BJ (cell line): ENCODE measurements around the gene TMED7. TPM values are rescaled to one million over a fixed set of nuclear protein-coding genes. Genes with fewer than 3 reads are reported as not detected.

Experiments
- CTCF ChIA-PET: fragments of 350-600 bp; formaldehyde crosslinking; extraction: SDS; loops from one replicate; lab custom pipeline; 2021; ENCODE audit warnings: antibody characterized with exemption, inconsistent platforms; lab: Yijun Ruan, JAX
- POLR2A ChIA-PET: fragments of 300-600 bp; sonication (Branson Sonifier 250); formaldehyde crosslinking; extraction: SDS; loops from one replicate; lab custom pipeline; 2021; ENCODE audit warnings: antibody characterized with exemption; lab: Charles Lee
- DNase-seq: peaks from one replicate; pipeline ENCODE4 v3.0.0-alpha.2; 2011; ENCODE audit warnings: low read depth
- H3K27me3 ChIP-seq: 2 replicates; pipeline ENCODE4 v1.6.0; 2011; ENCODE audit warnings: low read length; ENCODE audit not compliant: control insufficient read depth, insufficient read depth
- H3K36me3 ChIP-seq: 2 replicates; pipeline ENCODE4 v1.5.1; 2011; ENCODE audit warnings: low read length; ENCODE audit not compliant: control insufficient read depth, insufficient read depth
- H3K4me3 ChIP-seq: 2 replicates; pipeline ENCODE4 v1.5.1; 2011; ENCODE audit warnings: low read depth, mild to moderate bottlenecking, control low read depth, low read length
- polyA plus RNA-seq: library from polyadenylated mRNA; depleted of rRNA; stranded (reverse); fragments of >200 nt; gene quantifications from 2 replicates; pipeline ENCODE4 v1.2.3, GENCODE V29; 2011
- TF ChIP-seq, protein P1 (sequence below): IDR thresholded peaks from 2 replicates; pipeline ENCODE4 v1.5.1; 2011; ENCODE audit warnings: low read depth, mild to moderate bottlenecking, control low read depth, inconsistent platforms, low read length, moderate library complexity; ENCODE audit not compliant: insufficient read depth

The TMED7 gene
- polyA plus RNA-seq, 1 experiment, result 58.1 TPM

DNA sequence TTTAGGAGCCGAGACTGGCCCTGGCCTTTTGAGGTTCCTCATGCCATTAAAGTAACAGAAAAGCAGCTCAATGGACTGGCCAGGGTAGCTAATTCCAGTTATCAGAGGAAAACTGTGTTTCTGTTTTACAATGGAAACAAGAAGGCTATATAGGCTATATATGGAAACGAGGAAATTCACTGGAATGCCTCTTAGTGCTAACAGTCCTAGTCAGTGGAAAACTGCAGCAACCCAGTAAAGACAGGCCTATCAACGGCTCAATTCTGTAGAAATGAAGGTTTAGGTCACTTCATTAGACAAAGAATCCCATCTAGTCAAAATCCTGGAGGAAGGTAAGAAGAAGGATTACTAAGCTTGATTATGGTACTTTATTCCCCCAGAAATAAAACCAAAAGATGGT is 20.4 kb downstream of the TMED7 start:
- ChIA-PET CTCF (no interaction called here), POLR2A (no interaction called here)
- H3K36me3 ChIP-seq, result no peaks in the 10 kb centered on the region

DNA sequence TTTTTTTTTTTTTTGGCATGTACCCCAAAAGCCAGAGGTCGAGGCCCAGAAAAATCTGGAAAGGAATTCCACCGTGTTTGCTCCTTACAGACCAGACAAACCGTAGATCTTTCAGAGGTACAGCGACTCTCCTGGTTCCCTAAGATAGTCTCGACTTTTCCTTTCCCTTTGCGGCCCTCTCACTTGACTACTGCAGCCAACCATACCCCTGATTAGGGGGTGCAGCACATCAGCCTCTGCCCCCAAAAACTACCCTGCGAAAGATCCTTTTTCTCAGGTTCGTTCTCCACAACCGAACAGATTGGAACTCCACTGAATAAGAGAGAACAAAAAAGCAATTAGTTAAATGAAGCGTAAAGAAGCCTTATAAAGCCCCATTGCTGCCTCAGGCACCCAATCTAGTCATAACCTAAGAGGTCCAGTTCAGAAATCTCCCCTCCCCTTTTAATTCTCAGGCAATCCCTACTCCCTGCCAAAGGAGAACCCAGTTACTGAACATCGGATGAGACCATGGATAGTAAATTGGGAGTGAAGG is 23.2 kb downstream of the TMED7 start:
- ChIA-PET POLR2A (interaction anchor here (0.6 kb wide), 1 partner anchor 58 kb away, joined by 4 read pairs; the partner anchor contains the start of gene FEM1C), CTCF (interaction anchor here (0.6 to 2.5 kb wide), 2 partner anchors 10 to 26 kb away, joined by 3 to 14 read pairs; no protein-coding TSS in a partner anchor)
- Histone ChIP-seq H3K36me3 (no peaks in the 10 kb centered on the region), H3K27me3 (no peaks in the 10 kb centered on the region), H3K4me3 (peak overlapping the region; percentile 82)
- DNase-seq, result no peak
- TF ChIP-seq, protein P1, sequence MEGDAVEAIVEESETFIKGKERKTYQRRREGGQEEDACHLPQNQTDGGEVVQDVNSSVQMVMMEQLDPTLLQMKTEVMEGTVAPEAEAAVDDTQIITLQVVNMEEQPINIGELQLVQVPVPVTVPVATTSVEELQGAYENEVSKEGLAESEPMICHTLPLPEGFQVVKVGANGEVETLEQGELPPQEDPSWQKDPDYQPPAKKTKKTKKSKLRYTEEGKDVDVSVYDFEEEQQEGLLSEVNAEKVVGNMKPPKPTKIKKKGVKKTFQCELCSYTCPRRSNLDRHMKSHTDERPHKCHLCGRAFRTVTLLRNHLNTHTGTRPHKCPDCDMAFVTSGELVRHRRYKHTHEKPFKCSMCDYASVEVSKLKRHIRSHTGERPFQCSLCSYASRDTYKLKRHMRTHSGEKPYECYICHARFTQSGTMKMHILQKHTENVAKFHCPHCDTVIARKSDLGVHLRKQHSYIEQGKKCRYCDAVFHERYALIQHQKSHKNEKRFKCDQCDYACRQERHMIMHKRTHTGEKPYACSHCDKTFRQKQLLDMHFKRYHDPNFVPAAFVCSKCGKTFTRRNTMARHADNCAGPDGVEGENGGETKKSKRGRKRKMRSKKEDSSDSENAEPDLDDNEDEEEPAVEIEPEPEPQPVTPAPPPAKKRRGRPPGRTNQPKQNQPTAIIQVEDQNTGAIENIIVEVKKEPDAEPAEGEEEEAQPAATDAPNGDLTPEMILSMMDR, result no peak; the same call in 1 of the 2 replicates

More for the DNA sequence above, 20.4 kb downstream of the TMED7 start:
- TF ChIP-seq, protein P1, result no peak
- H3K27me3 ChIP-seq, result no peaks in the 10 kb centered on the region
- H3K4me3 ChIP-seq, result no peak overlapping the region
- DNase-seq, result no peak

DNA sequence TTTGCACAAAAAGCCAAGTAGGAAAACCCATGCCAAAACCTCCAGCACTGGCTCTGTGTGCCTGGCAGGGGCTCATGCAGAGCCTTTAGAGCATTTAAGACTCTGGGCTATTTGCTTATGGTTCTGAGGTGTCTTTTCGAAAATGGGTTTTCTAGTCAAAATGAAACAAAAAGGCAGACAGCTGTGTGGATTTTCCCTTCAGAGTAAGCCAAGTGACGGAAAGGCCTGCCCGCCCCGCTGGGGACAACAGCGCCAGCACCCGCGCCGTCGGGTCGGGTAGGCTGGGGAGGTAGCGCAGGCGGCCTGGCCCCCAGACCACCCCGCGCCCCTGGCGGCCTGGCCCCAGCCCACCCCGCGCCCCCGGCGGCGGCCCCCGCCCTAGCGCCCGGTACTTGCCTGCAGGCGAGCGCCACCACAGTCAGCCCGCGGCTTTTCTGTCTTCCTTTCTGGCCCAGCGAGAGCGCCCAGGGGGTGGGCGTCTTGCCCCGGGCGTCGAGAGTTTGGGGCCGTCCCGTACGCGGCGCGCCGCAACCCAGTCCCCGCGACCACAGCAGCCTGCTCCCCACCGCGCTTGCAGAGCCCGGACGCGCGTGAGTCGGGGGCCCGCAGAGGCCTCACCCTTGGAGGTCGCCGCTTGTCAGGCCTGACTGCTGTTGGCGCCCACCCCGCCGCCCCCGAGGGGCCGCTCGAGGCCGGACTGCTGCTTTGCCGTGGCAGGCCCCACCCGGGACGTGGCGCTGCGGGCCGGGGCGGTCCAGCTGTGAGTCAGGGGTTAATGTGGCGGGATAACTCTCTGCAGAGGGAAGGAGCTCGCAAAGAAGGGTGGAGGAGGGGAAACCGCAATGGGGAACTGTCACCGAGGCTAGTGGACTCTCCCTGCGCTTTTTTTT is 23.9 kb downstream of the TMED7 start, which contains the start of gene TICAM2:
TSS of gene TICAM2 (minus strand) at position 779 of the 890 bp plus-strand sequence. CDS start 21,223 bp downstream, outside the sequence.
- Histone ChIP-seq H3K27me3 (no peaks in the 10 kb centered on the region), H3K4me3 (peak within 1 kb of the TSS; percentile 82), H3K36me3 (no peaks in the 10 kb centered on the region)
- CTCF ChIA-PET, result interaction anchor here (0.6 to 2.5 kb wide), 4 partner anchors 10 to 335 kb away, joined by 3 to 14 read pairs (median 4); no protein-coding TSS in a partner anchor
- POLR2A ChIA-PET, result interaction anchor here (0.6 kb wide), 2 partner anchors 10 to 57 kb away, joined by 3 to 4 read pairs; partner anchors contain the start of gene FEM1C
- TF ChIP-seq, protein P1, result 0 out of 2 replicates have a peak, but pooled peaks have one; percentile 2
- DNase-seq, result no peak

DNA sequence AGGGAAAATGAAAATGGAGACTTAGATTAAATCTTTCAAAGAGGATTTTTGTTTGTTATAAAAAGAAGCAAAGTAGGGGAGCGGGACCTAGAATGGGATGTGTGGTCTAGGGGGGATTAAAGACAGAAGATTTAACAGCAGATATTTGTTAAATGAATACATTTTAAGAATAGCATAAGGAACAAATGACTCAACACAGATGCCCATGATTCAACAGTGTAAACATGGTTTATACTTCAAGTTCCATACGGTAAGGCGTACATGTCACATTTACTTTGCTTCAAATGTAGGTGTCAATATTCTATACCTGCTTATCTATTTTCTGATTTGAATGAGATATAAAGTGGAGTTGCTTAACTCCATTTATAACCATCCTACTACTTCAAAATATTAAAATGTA is 25.1 kb downstream of the TMED7 start:
- Histone ChIP-seq H3K27me3 (no peaks in the 10 kb centered on the region), H3K4me3 (peak overlapping the region; percentile 82), H3K36me3 (no peaks in the 10 kb centered on the region)
- no peak for DNase-seq
- TF ChIP-seq, protein P1, result no peak
- ChIA-PET CTCF (interaction anchor here (1.2 kb wide), 1 partner anchor 239 kb away, joined by 3 read pairs; no protein-coding TSS in a partner anchor), POLR2A (no interaction called here)

DNA sequence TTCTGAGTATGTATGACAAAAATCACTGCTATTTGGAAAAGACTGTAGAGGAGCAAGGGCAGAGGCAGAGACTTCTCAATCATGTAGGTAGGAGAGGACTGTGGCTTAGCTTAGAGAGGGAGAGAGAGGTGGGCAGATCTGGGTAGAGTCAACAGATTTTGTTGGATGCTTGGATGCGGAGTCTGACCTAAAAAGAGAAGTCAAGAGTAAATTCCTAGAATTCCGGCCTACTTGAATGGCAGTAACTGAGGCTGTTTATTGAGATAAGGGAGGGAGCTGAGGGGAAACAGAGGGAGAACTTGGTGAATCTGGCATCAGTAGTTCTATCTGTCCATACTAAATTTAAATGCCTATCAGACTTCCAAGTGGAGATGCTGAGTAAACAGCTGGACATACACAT is 25.9 kb downstream of the TMED7 start:
- TF ChIP-seq, protein P1, result no peak
- ChIA-PET POLR2A (interaction anchor here (0.7 kb wide), 1 partner anchor 259 kb away, joined by 11 read pairs; no protein-coding TSS in a partner anchor), CTCF (interaction anchor here (1.1 to 1.3 kb wide), 3 partner anchors 17 to 290 kb away, joined by 3 read pairs; partner anchors contain the start of gene TMED7)
- no peak for DNase-seq
- no peaks in the 10 kb centered on the region for H3K36me3 ChIP-seq
- H3K27me3 ChIP-seq, result no peaks in the 10 kb centered on the region
- H3K4me3 ChIP-seq, result no peak overlapping the region
